HCT116 (cell line): ENCODE data around the gene MAP2K1. TPM values are rescaled to one million over a fixed set of nuclear protein-coding genes. Genes with fewer than 3 reads are reported as not detected.

ENCODE experiments used
- ATAC-seq: fragments of 200-7000 bp; cut with Tn5 transposase; 2 replicates; pipeline ENCODE4 v1.9.1; 2020; ENCODE audit warnings: mild to moderate bottlenecking, moderate library complexity
- BruUV-seq: library from RNA; stranded (reverse); fragments of 400-500 nt; replicated peaks from 2 replicates; lab custom pipeline; 2021; lab: Mats Ljungman, UMichigan
- CTCF ChIA-PET: fragments of 300-600 bp; sonication (Branson Sonifier 250); formaldehyde crosslinking; loops from one replicate; lab custom pipeline; 2021; ENCODE audit warnings: antibody characterized with exemption; lab: Charles Lee
- POLR2A ChIA-PET: fragments of 300-600, 350-600 bp; sonication (Branson Sonifier 250); formaldehyde crosslinking; loops from one replicate; lab custom pipeline; 2021; ENCODE audit warnings: antibody characterized with exemption; lab: Charles Lee
- RAD21 ChIA-PET, 2 experiments: fragments of 300-600 bp; sonication (Branson Sonifier 250); formaldehyde crosslinking; loops; one replicate each; lab custom pipeline; 2023; ENCODE audit warnings: low total read pairs in 2 of 2; ENCODE audit not compliant: uncharacterized antibody in 2 of 2, unreplicated experiment in 2 of 2, low non-redundant PET in 1 of 2; lab: Charles Lee
- DNase-seq: peaks from one replicate; pipeline ENCODE4 v3.0.0-alpha.2; 2010; ENCODE audit warnings: low read depth, low spot score
- H2AFZ ChIP-seq: fragments of 200-600 bp; shearing (Covaris generic), sonication (generic); 2 replicates; pipeline ENCODE4 v1.6.1; 2017; ENCODE audit warnings: low read depth, mixed run types, mixed read lengths, antibody characterized with exemption, low read length; ENCODE audit not compliant: poor library complexity, severe bottlenecking
- H3K27ac ChIP-seq: 2 replicates; pipeline ENCODE4 v1.5.1; 2012; ENCODE audit warnings: low read depth, low read length
- H3K27me3 ChIP-seq: fragments of 200-600 bp; sonication (generic); 2 replicates; pipeline ENCODE4 v1.6.1; 2016; ENCODE audit warnings: mixed run types, low read length, mixed read lengths; ENCODE audit not compliant: insufficient read depth
- H3K36me3 ChIP-seq, 2 experiments: fragments of 200-500 bp in 1 of 2; fragments of 200-600 bp in 1 of 2; sonication (Bioruptor generic) in 1 of 2; sonication (generic) in 1 of 2; 2 replicates each; pipeline versions ENCODE4 v1.5.1 to v1.6.1; 2014 to 2016; ENCODE audit warnings: low read length in 2 of 2, inconsistent platforms in 1 of 2, mixed read lengths in 1 of 2, mixed run types in 1 of 2; ENCODE audit not compliant: insufficient read depth in 2 of 2, control insufficient read depth in 1 of 2
- H3K4me1 ChIP-seq, 2 experiments: fragments of 200-600 bp in 1 of 2; sonication (generic) in 1 of 2; 2 replicates each; pipeline versions ENCODE4 v1.5.1 to v1.6.1; 2012 to 2017; ENCODE audit warnings: low read length in 2 of 2, inconsistent platforms in 1 of 2, mild to moderate bottlenecking in 1 of 2, mixed read lengths in 1 of 2, mixed run types in 1 of 2, moderate library complexity in 1 of 2; ENCODE audit not compliant: insufficient read depth in 2 of 2, control insufficient read depth in 1 of 2
- H3K4me2 ChIP-seq: fragments of 200-600 bp; sonication (generic); 2 replicates; pipeline ENCODE4 v1.6.1; 2017; ENCODE audit warnings: mixed run types, low read length, mixed read lengths
- H3K4me3 ChIP-seq, 2 experiments: fragments of 200-600 bp in 1 of 2; sonication (generic) in 1 of 2; replicated peaks in 1 of 2; 2 replicates each; pipeline ENCODE4 v1.5.1; 2011 to 2016; ENCODE audit warnings: low read length in 2 of 2, control low read depth in 1 of 2, low read depth in 1 of 2, mild to moderate bottlenecking in 1 of 2, mixed read lengths in 1 of 2, mixed run types in 1 of 2
- H3K79me2 ChIP-seq: fragments of 200-600 bp; sonication (generic); 2 replicates; pipeline ENCODE4 v1.6.1; 2017; ENCODE audit warnings: mild to moderate bottlenecking, mixed run types, low read length, moderate library complexity, mixed read lengths; ENCODE audit not compliant: insufficient read depth
- H3K9ac ChIP-seq: fragments of 200-600 bp; sonication (generic); 2 replicates; pipeline ENCODE4 v1.6.1; 2016; ENCODE audit warnings: low read length, mixed read lengths
- H3K9me2 ChIP-seq: fragments of 200-600 bp; sonication (generic), shearing (Covaris generic); 2 replicates; pipeline ENCODE4 v1.6.1; 2017; ENCODE audit warnings: mixed run types, mild to moderate bottlenecking, moderate library complexity; ENCODE audit not compliant: insufficient read depth
- H3K9me3 ChIP-seq, 2 experiments: fragments of 200-500 bp in 1 of 2; fragments of 200-600 bp in 1 of 2; sonication (Bioruptor generic) in 1 of 2; sonication (generic) in 1 of 2; 2 replicates each; pipeline ENCODE4 v1.6.1; 2014 to 2017; ENCODE audit warnings: low read length in 2 of 2, mixed read lengths in 2 of 2, inconsistent platforms in 1 of 2, low read depth in 1 of 2, mild to moderate bottlenecking in 1 of 2, mixed run types in 1 of 2, moderate library complexity in 1 of 2; ENCODE audit not compliant: control insufficient read depth in 1 of 2, insufficient read depth in 1 of 2
- H4K20me1 ChIP-seq: fragments of 200-600 bp; sonication (generic), shearing (Covaris generic); 2 replicates; pipeline ENCODE4 v1.6.1; 2017; ENCODE audit warnings: mixed run types, mild to moderate bottlenecking, moderate library complexity; ENCODE audit not compliant: insufficient read depth
- EZH2phosphoT487 ChIP-seq: fragments of 200-600 bp; IDR thresholded peaks from 2 replicates; pipeline ENCODE4 v1.6.1; 2018; ENCODE audit warnings: antibody characterized with exemption, borderline replicate concordance
- FOSL1 ChIP-seq: IDR thresholded peaks from 2 replicates; pipeline ENCODE4 v1.6.1; 2012; ENCODE audit warnings: low read depth
- MAX ChIP-seq: IDR thresholded peaks from 2 replicates; pipeline ENCODE4 v1.6.1; 2012
- REST ChIP-seq: IDR thresholded peaks from 2 replicates; pipeline ENCODE4 v1.6.1; 2012; ENCODE audit warnings: low read depth
- SP1 ChIP-seq: IDR thresholded peaks from 2 replicates; pipeline ENCODE4 v1.6.1; 2012; ENCODE audit warnings: low read depth
- SRF ChIP-seq: IDR thresholded peaks from 2 replicates; pipeline ENCODE4 v1.6.1; 2012; ENCODE audit warnings: low read depth
- TCF7L2 ChIP-seq: IDR thresholded peaks from 2 replicates; pipeline ENCODE4 v1.7.0; 2011; ENCODE audit warnings: borderline replicate concordance, inconsistent platforms; ENCODE audit not compliant: insufficient read depth, insufficient read length; ENCODE audit errors: extremely low read depth
- YY1 ChIP-seq: IDR thresholded peaks from 2 replicates; pipeline ENCODE4 v1.6.1; 2011; ENCODE audit warnings: low read length, low read depth, moderate library complexity, mild to moderate bottlenecking; ENCODE audit not compliant: insufficient replicate concordance; ENCODE audit errors: extremely low read depth
- ZBTB33 ChIP-seq: IDR thresholded peaks from 2 replicates; pipeline ENCODE4 v1.6.1; 2011; ENCODE audit warnings: mild to moderate bottlenecking, low read length, moderate library complexity; ENCODE audit not compliant: insufficient replicate concordance; ENCODE audit errors: extremely low read depth
- intact Hi-C: fragments of 100-400 bp; cut with micrococcal nuclease; formaldehyde crosslinking; loops from 2 replicates; pipeline ENCODE4 v1.10.0; 2022
- total RNA-seq: library from RNA; stranded (reverse); gene quantifications from one replicate; pipeline ENCODE4 v1.2.1, GENCODE V29; 2021; ENCODE audit not compliant: unreplicated experiment

Gene MAP2K1
- total RNA-seq, 1 experiment from 2014 or later, result 52.3 TPM

- ChIA-PET RAD21 (no interaction called here), CTCF (no interaction called here), POLR2A (no interaction called here)
- no TSS peak for BruUV-seq
- DNase-seq (no peak), ATAC-seq (no peak)
- H3K27me3 ChIP-seq, result no peaks in the 10 kb centered on the region
- no peaks in the 10 kb centered on the region for H3K9me2 ChIP-seq
- H3K4me2 ChIP-seq, result no peak overlapping the region
- peaks cover 0 to 10% of the 10 kb centered on the region in 2 experiments; a peak in 2 of 4 replicates for H3K4me1 ChIP-seq
- H4K20me1 ChIP-seq, result peaks cover 10% of the 10 kb centered on the region; the same call in 1 of the 2 replicates
- H3K9ac ChIP-seq, result no peak overlapping the region
- TF ChIP-seq SRF (no peak), ZBTB33 (no peak), REST (no peak), FOSL1 (no peak), TCF7L2 (no peak), YY1 (no peak), EZH2phosphoT487 (no peak), MAX (no peak), SP1 (no peak)
- peaks cover 91% of the 10 kb centered on the region for H3K79me2 ChIP-seq
- H3K9me3 ChIP-seq, result no peaks in the 10 kb centered on the region
- H2AFZ ChIP-seq, result no peak overlapping the region
- H3K4me3 ChIP-seq, result no peak overlapping the region
- H3K27ac ChIP-seq, result no peak overlapping the region
- no peaks in the 10 kb centered on the region for H3K36me3 ChIP-seq
- intact Hi-C loops, result no loop called here
Measured at GRCh38 chr15:66400351-66400774, 13.7 kb downstream of the MAP2K1 start.
